ENCODE measurements around the gene SLC6A1. TPM values are rescaled to one million over a fixed set of nuclear protein-coding genes. Genes with fewer than 3 reads are reported as not detected.

SLC6A1 gene
- total RNA-seq, 1 experiment from 2014 or later = not detected

GRCh38 chr3:11022115-11022514 lies 29.6 kb downstream of the SLC6A1 start:
- no peaks in the 10 kb centered on the region for H3K79me2 ChIP-seq (ENCODE audit: insufficient read depth, low read length)
- no peak overlapping the region for H4K5ac ChIP-seq (ENCODE audit: insufficient read length, low read depth, low read length)
- no peak overlapping the region for H3K14ac ChIP-seq (ENCODE audit: insufficient read depth, low read length)
- H3K4me1 ChIP-seq (ENCODE audit: insufficient read depth, low read length) = no peaks in the 10 kb centered on the region
- Mint-ChIP-seq H3K4me1 (no peaks in the 10 kb centered on the region), H3K27me3 (ENCODE audit: low read depth) (peaks cover 25% of the 10 kb centered on the region), H3K9me3 (peaks cover 17 to 21% of the 10 kb centered on the region in 2 experiments), H3K36me3 (ENCODE audit: insufficient read depth in 1 of 3, low read depth in 3 of 3) (peaks cover 9 to 13% (median 13%) of the 10 kb centered on the region in 3 experiments; a peak in 6 of 7 replicates), H3K27ac (peak overlapping the region in 1 of 3 experiments; percentile 37; a peak in 1 of 7 replicates), H3K4me3 (no peak overlapping the region)
- no peak overlapping the region for H2BK12ac ChIP-seq (ENCODE audit: insufficient read length, low read depth, low read length)
- no peak for DNase-seq
- no peaks in the 10 kb centered on the region for H3K23me2 ChIP-seq (ENCODE audit: insufficient read length, low read depth, low read length, poor library complexity, severe bottlenecking)
- no peak overlapping the region for H2AFZ ChIP-seq (ENCODE audit: low read length)
- no peak overlapping the region for H2BK20ac ChIP-seq (ENCODE audit: low read depth, low read length, poor library complexity, severe bottlenecking)
- no peak overlapping the region for H3K4ac ChIP-seq (ENCODE audit: low read depth, low read length)
- no peak overlapping the region for H4K91ac ChIP-seq (ENCODE audit: insufficient read length, low read depth, low read length)
- H4K8ac ChIP-seq (replicated peaks; ENCODE audit: insufficient read length, low read depth, low read length) = no peak overlapping the region
- no peaks in the 10 kb centered on the region for H3K79me1 ChIP-seq (ENCODE audit: insufficient read depth, low read depth, low read length, poor library complexity, severe bottlenecking)
- H3K27me3 ChIP-seq (ENCODE audit: insufficient read depth, low read length) = no peaks in the 10 kb centered on the region
- H2AK5ac ChIP-seq (ENCODE audit: insufficient read length, low read length) = no peak overlapping the region
- H3K4me2 ChIP-seq (ENCODE audit: insufficient read depth, insufficient read length, low read length) = no peak overlapping the region
- H2BK15ac ChIP-seq (ENCODE audit: low read depth, low read length) = no peak overlapping the region
- peaks cover 7% of the 10 kb centered on the region for H3K9me3 ChIP-seq (ENCODE audit: control insufficient read depth, low read depth, low read length)
- H2BK5ac ChIP-seq (ENCODE audit: insufficient read length, low read length) = no peak overlapping the region
- no peaks in the 10 kb centered on the region for H4K20me1 ChIP-seq (ENCODE audit: control insufficient read depth, insufficient read depth, insufficient read length)
- H3K9ac ChIP-seq (ENCODE audit: extremely low read depth, insufficient read length, low read length) = no peak overlapping the region
- H3T11ph ChIP-seq (ENCODE audit: low read length) = no peak overlapping the region
- no peak overlapping the region for H3K18ac ChIP-seq (ENCODE audit: insufficient read length, low read depth, low read length)
- no peak overlapping the region for H3K27ac ChIP-seq (ENCODE audit: insufficient read length, low read depth, low read length)
- H3K23ac ChIP-seq (ENCODE audit: insufficient read length, low read depth, low read length) = no peak overlapping the region
- no CpG with 5 or more reads among the region's 10 CpGs for WGBS (ENCODE audit: extremely low coverage, insufficient read length, low lambda C conversion rate)
- no peak overlapping the region for H2BK120ac ChIP-seq (ENCODE audit: low read depth, low read length, poor library complexity, severe bottlenecking)
- no peak overlapping the region for H3K56ac ChIP-seq (ENCODE audit: insufficient read length, low read depth, low read length)
- no peak for TF ChIP-seq CTCF (conservative IDR thresholded peaks at IDR 0.05)
